ENCODE measurements around the gene RELT.

RELT gene

GRCh38 chr11:73439002-73439843 lies 63.0 kb downstream of the RELT start:
- Histone ChIP-seq H4K20me1 (ENCODE audit: control insufficient read depth, insufficient read depth, low read depth, low read length) (no peaks in the 10 kb centered on the region), H3K9me3 (ENCODE audit: control insufficient read depth, insufficient read depth, low read length) (no peaks in the 10 kb centered on the region), H3F3A (ENCODE audit: control insufficient read depth, insufficient read depth) (no peaks in the 10 kb centered on the region), H3K79me2 (ENCODE audit: control insufficient read depth, low read length) (no peaks in the 10 kb centered on the region), H3K4me3 (ENCODE audit: low read length) (no peak overlapping the region), H3K4me1 (ENCODE audit: control insufficient read depth, low read length) (no peaks in the 10 kb centered on the region), H3K4me2 (ENCODE audit: low read length) (no peak overlapping the region), H3K27me3 (ENCODE audit: control insufficient read depth, low read length) (no peaks in the 10 kb centered on the region), H3K27ac (ENCODE audit: low read depth, low read length) (no peak overlapping the region), H3K36me3 (ENCODE audit: control insufficient read depth, low read length) (no peaks in the 10 kb centered on the region), H3K9me2 (replicated peaks; ENCODE audit: control insufficient read depth, low read length) (no peaks in the 10 kb centered on the region)
- TF ChIP-seq CTCF (IDR thresholded peaks at IDR 0.05; ENCODE audit: low read depth, low read length, poor library complexity, severe bottlenecking), result no peak
- TF ChIP-seq EZH2phosphoT487 (IDR thresholded peaks at IDR 0.05; ENCODE audit: borderline replicate concordance, low read length), result no peak

- Histone ChIP-seq H3K36me3 (ENCODE audit: control insufficient read depth, low read length) (no peaks in the 10 kb centered on the region), H3F3A (ENCODE audit: control insufficient read depth, insufficient read depth) (no peaks in the 10 kb centered on the region; the same call in 1 of the 2 replicates), H4K20me1 (ENCODE audit: control insufficient read depth, insufficient read depth, low read depth, low read length) (no peaks in the 10 kb centered on the region), H3K27me3 (ENCODE audit: control insufficient read depth, low read length) (no peaks in the 10 kb centered on the region), H3K4me2 (ENCODE audit: low read length) (no peak overlapping the region), H3K4me1 (ENCODE audit: control insufficient read depth, low read length) (no peaks in the 10 kb centered on the region), H3K9me2 (replicated peaks; ENCODE audit: control insufficient read depth, low read length) (no peaks in the 10 kb centered on the region), H3K79me2 (ENCODE audit: control insufficient read depth, low read length) (no peaks in the 10 kb centered on the region), H3K4me3 (ENCODE audit: low read length) (no peak overlapping the region), H3K27ac (ENCODE audit: low read depth, low read length) (no peak overlapping the region), H3K9me3 (ENCODE audit: control insufficient read depth, insufficient read depth, low read length) (no peaks in the 10 kb centered on the region)
- TF ChIP-seq EZH2phosphoT487 (IDR thresholded peaks at IDR 0.05; ENCODE audit: borderline replicate concordance, low read length) (no peak), CTCF (IDR thresholded peaks at IDR 0.05; ENCODE audit: low read depth, low read length, poor library complexity, severe bottlenecking) (no peak)
Measured at GRCh38 chr11:73445980-73446379, 69.8 kb downstream of the RELT start.

- TF ChIP-seq CTCF (IDR thresholded peaks at IDR 0.05; ENCODE audit: low read depth, low read length, poor library complexity, severe bottlenecking), result no peak
- no peak for TF ChIP-seq EZH2phosphoT487 (IDR thresholded peaks at IDR 0.05; ENCODE audit: borderline replicate concordance, low read length)
- Histone ChIP-seq H3K27me3 (ENCODE audit: control insufficient read depth, low read length) (no peaks in the 10 kb centered on the region), H3K4me3 (ENCODE audit: low read length) (no peak overlapping the region), H3K79me2 (ENCODE audit: control insufficient read depth, low read length) (no peaks in the 10 kb centered on the region), H3K36me3 (ENCODE audit: control insufficient read depth, low read length) (no peaks in the 10 kb centered on the region), H3K4me2 (ENCODE audit: low read length) (no peak overlapping the region), H4K20me1 (ENCODE audit: control insufficient read depth, insufficient read depth, low read depth, low read length) (no peaks in the 10 kb centered on the region), H3F3A (ENCODE audit: control insufficient read depth, insufficient read depth) (no peaks in the 10 kb centered on the region; the same call in 1 of the 2 replicates), H3K4me1 (ENCODE audit: control insufficient read depth, low read length) (no peaks in the 10 kb centered on the region), H3K9me3 (ENCODE audit: control insufficient read depth, insufficient read depth, low read length) (no peaks in the 10 kb centered on the region), H3K9me2 (replicated peaks; ENCODE audit: control insufficient read depth, low read length) (no peaks in the 10 kb centered on the region), H3K27ac (ENCODE audit: low read depth, low read length) (no peak overlapping the region)
Measured at GRCh38 chr11:73446766-73447165, 70.6 kb downstream of the RELT start.

Data from DOHH2 (cell line).